ENCODE measurements around the gene BET1. TPM values are rescaled to one million over a fixed set of nuclear protein-coding genes. Genes with fewer than 3 reads are reported as not detected.

The BET1 gene
- total RNA-seq, 1 experiment from 2014 or later, result 60.7 TPM

- peak; percentile 54 for DNase-seq (ENCODE audit: low read depth)
Observed at GRCh38 chr7:93958216-93958615, 45.9 kb downstream of the BET1 start.

- no peak for DNase-seq (ENCODE audit: low read depth)
Observed at GRCh38 chr7:93957767-93958166, 46.4 kb downstream of the BET1 start.

- DNase-seq (ENCODE audit: low read depth), result no peak
Observed at GRCh38 chr7:93955304-93955703, 48.9 kb downstream of the BET1 start.

- DNase-seq (ENCODE audit: low read depth), result peak; percentile 75
Observed at GRCh38 chr7:93949423-93949822, 54.7 kb downstream of the BET1 start.

- no peak for DNase-seq (ENCODE audit: low read depth)
Observed at GRCh38 chr7:93948873-93949272, 55.3 kb downstream of the BET1 start.

GRCh38 chr7:93948106-93948505 is 56.0 kb downstream of the BET1 start:
- DNase-seq (ENCODE audit: low read depth), result no peak

GRCh38 chr7:93945756-93946535 is 58.2 kb downstream of the BET1 start:
- DNase-seq (ENCODE audit: low read depth), result no peak

GRCh38 chr7:93945083-93945482 is 59.1 kb downstream of the BET1 start:
- no peak for DNase-seq (ENCODE audit: low read depth)

- no peak for DNase-seq (ENCODE audit: low read depth)
Observed at GRCh38 chr7:93944673-93945072, 59.5 kb downstream of the BET1 start.

- no peak for DNase-seq (ENCODE audit: low read depth)
Observed at GRCh38 chr7:93943816-93944540, 60.2 kb downstream of the BET1 start.

Other genes with a start within 250 kb of the BET1 start
- gene TFPI2, start 113.6 kb downstream of the BET1 start, total RNA-seq (2014; rRNA removed; shearing (Covaris generic)), result 229 and 267 TPM in 2 replicates
- gene GNGT1, start 97.8 kb downstream of the BET1 start, total RNA-seq (2014; rRNA removed; shearing (Covaris generic)), result 0.24 TPM in 1 of 2 replicates, not detected in the other
- gene GNG11, start 82.6 kb downstream of the BET1 start, total RNA-seq (2014; rRNA removed; shearing (Covaris generic)), result 264 and 265 TPM in 2 replicates